ENCODE measurements around the gene SMYD3. TPM values are rescaled to one million over a fixed set of nuclear protein-coding genes. Genes with fewer than 3 reads are reported as not detected.
"Not testable (repeated sequence)": the region's sequence is repeated elsewhere in the genome, so short reads cannot be mapped to it uniquely, and the experiment has no call there.

SMYD3 gene
- total RNA-seq, 1 donor from 2014 or later = 29.2 TPM

DNA sequence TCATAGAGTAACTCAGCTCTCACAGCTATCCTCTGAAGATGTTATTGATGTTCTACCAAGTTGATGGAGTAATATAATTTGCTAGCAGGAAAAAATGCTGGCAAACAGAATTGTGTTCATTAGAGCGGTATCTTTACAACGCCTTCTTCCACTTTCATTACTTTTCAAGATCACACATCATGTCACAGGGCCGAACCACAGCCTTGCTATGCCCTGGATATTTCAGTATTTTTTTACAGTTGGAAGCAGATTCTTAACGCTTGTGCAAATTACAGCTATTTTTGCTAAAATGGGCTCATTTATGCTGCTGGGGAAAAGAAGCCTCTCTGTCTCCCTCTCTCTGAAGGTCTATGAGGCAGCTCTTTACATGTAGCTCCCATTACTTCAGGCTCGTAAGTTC is 720.1 kb downstream of the SMYD3 start:
- Histone ChIP-seq H3K36me3 (ENCODE audit: control insufficient read depth, insufficient read depth, low read length) (no peaks in the 10 kb centered on the region), H3K27me3 (ENCODE audit: control insufficient read depth, insufficient read depth, low read length) (no peaks in the 10 kb centered on the region), H3K4me3 (ENCODE audit: low read depth, low read length) (no peak overlapping the region)
- TF ChIP-seq, protein P1, sequence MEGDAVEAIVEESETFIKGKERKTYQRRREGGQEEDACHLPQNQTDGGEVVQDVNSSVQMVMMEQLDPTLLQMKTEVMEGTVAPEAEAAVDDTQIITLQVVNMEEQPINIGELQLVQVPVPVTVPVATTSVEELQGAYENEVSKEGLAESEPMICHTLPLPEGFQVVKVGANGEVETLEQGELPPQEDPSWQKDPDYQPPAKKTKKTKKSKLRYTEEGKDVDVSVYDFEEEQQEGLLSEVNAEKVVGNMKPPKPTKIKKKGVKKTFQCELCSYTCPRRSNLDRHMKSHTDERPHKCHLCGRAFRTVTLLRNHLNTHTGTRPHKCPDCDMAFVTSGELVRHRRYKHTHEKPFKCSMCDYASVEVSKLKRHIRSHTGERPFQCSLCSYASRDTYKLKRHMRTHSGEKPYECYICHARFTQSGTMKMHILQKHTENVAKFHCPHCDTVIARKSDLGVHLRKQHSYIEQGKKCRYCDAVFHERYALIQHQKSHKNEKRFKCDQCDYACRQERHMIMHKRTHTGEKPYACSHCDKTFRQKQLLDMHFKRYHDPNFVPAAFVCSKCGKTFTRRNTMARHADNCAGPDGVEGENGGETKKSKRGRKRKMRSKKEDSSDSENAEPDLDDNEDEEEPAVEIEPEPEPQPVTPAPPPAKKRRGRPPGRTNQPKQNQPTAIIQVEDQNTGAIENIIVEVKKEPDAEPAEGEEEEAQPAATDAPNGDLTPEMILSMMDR (IDR thresholded peaks at IDR 0.05; ENCODE audit: insufficient read depth, low read length, poor library complexity, severe bottlenecking) = no peak
- DNase-seq (ENCODE audit: low read depth) = no peak

DNA sequence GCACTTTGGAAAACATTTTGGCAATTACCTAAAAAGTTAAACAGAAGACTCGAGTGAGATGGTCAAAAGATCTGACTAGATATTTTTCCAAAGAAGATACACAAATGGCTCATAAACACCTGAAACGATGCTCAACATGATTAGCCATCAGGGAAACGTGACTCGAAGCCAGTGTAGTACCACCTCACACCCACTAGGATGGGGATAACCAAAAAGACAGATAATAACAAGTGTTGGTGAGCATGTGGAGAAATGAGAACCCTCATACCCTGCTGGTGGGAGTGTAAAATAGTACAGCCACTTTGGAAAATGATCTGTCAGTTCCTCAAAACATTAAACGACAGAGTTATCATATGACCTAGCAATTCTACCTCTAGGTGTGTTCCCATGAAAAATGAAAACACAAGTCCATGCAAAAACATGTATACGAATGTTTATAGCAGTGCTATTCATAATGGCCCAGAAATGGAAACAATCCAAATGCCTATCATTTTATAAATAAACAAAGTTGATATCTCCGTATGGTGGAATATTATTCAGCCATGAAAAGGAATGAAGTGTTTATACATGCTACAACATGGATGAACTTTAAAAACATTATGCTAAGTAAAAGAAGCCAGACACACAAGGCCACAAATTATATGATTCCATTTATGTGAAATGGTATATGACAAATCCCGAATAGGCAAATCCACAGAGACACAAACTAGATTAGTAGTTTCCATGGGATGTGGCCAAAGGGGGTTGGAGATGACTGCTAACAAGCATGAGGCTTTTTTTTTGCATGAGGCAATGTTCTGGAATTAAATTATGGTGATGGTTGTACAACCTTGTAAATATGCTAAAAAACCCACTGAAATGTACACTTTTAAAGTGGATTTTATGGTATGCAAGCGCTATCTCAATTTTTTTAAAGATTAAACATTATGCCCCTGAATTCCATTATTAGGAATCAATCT is 727.0 kb downstream of the SMYD3 start:
- Histone ChIP-seq H3K36me3 (ENCODE audit: control insufficient read depth, insufficient read depth, low read length) (no peaks in the 10 kb centered on the region), H3K4me3 (ENCODE audit: low read depth, low read length) (no peak overlapping the region), H3K27me3 (ENCODE audit: control insufficient read depth, insufficient read depth, low read length) (no peaks in the 10 kb centered on the region)
- TF ChIP-seq, protein P1 (IDR thresholded peaks at IDR 0.05; ENCODE audit: insufficient read depth, low read length, poor library complexity, severe bottlenecking) = no peak
- no peak for DNase-seq (ENCODE audit: low read depth)

DNA sequence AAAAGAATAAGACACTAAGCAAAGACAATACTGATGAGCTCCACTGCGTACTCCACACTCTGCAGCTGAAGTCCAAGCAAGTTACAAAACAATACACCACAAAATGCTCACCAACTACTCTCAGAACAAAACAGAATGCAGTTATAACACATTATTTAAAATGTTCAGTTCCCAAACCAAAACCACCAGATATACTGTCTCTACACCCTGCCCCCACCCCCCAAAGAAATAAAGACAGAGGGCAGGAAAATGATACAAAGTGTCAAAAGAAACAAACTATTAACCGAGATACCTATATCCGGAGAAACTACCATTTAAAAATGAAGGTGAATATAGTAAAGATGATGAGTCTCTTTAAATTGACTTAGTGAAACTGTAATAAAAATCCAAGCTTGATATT is 729.3 kb downstream of the SMYD3 start:
- no peak for DNase-seq (ENCODE audit: low read depth)
- H3K36me3 ChIP-seq (ENCODE audit: control insufficient read depth, insufficient read depth, low read length) = no peaks in the 10 kb centered on the region
- no peak overlapping the region for H3K4me3 ChIP-seq (ENCODE audit: low read depth, low read length)
- H3K27me3 ChIP-seq (ENCODE audit: control insufficient read depth, insufficient read depth, low read length) = no peaks in the 10 kb centered on the region
- TF ChIP-seq, protein P1 (IDR thresholded peaks at IDR 0.05; ENCODE audit: insufficient read depth, low read length, poor library complexity, severe bottlenecking) = no peak

DNA sequence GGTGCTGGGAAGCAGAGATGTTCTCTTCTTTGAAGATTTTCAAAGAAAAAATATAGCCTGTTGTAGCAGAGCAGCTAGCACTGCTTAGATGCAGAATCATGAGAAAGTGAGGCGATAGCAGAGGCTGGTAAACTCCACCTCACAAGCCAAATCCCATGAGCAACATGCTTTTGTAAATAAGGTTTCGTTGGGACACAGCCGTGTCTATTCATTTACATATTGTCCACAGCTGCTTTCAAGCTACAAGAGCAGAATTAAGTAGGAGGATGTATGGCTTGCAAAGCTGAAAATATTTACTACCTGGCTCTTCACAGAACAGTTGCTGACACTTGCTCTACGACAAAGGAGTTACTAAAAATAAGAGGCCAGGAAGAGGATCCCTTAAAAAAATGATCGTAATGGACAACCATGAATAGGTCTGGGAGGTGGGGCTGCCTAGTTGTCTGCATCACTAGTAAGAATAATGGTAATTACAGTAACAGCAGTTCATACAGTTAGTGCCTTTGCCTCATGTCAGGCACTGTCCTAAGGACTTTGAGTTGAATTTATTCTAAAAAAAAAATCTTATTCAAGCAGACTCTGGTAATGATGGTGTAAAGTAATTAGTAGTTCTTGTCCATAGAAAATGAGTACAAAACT is 730.3 kb downstream of the SMYD3 start:
- H3K27me3 ChIP-seq (ENCODE audit: control insufficient read depth, insufficient read depth, low read length) = no peaks in the 10 kb centered on the region
- DNase-seq (ENCODE audit: low read depth) = no peak
- TF ChIP-seq, protein P1 (IDR thresholded peaks at IDR 0.05; ENCODE audit: insufficient read depth, low read length, poor library complexity, severe bottlenecking) = no peak

DNA sequence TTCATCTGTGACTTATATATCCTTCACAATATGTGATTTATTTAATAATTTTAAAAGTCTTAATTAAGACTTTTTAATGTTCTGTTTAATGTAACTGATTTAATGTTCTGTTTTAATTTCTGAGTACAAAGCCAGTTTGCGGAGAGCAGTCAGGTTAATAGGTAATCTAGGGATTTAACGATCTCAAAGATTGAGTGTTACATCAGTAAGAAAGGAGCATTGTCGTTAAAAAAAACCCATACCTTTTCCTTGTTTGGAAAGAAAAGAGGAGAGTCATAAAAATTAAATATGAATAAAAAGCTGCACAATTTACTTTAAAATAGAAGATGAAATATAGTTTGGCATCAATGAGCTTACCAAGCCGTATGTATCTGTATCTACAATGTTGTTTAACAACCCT is 730.9 kb downstream of the SMYD3 start:
- no peaks in the 10 kb centered on the region for H3K36me3 ChIP-seq (ENCODE audit: control insufficient read depth, insufficient read depth, low read length)
- H3K27me3 ChIP-seq (ENCODE audit: control insufficient read depth, insufficient read depth, low read length) = no peaks in the 10 kb centered on the region
- no peak for DNase-seq (ENCODE audit: low read depth)
- TF ChIP-seq, protein P1 (IDR thresholded peaks at IDR 0.05; ENCODE audit: insufficient read depth, low read length, poor library complexity, severe bottlenecking) = no peak
- no peak overlapping the region for H3K4me3 ChIP-seq (ENCODE audit: low read depth, low read length)

More for the DNA sequence above, 730.3 kb downstream of the SMYD3 start:
- no peaks in the 10 kb centered on the region for H3K36me3 ChIP-seq (ENCODE audit: control insufficient read depth, insufficient read depth, low read length)
- no peak overlapping the region for H3K4me3 ChIP-seq (ENCODE audit: low read depth, low read length)

DNA sequence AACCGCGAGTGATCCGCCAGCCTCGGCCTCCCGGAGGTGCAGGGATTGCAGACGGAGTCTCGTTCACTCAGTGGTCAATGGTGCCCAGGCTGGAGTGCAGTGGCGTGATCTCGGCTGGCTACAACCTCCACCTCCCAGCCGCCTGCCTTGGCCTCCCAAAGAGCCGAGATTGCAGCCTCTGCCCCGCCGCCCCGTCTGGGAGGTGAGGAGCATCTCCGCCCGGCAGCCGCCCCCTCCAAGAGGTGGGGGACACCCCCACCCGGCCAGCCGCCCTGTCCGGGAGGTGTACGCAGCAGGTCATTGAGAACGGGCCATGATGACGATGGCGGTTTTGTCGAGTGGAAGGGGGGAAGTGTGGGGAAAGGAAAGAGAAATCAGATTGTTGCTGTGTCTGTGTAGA is 732.1 kb downstream of the SMYD3 start:
- not testable (repeated sequence) for DNase-seq (ENCODE audit: low read depth); H3K4me3 ChIP-seq (ENCODE audit: low read depth, low read length); H3K27me3 ChIP-seq (ENCODE audit: control insufficient read depth, insufficient read depth, low read length); H3K36me3 ChIP-seq (ENCODE audit: control insufficient read depth, insufficient read depth, low read length)

Measured in kidney epithelial cell (primary cell).